ACC112 (cell line): ENCODE measurements around the gene NEU2.
A peak's percentile ranks its signal among the peaks of the same experiment; 100 is the strongest.
"Not testable (repeated sequence)": the region's sequence is repeated elsewhere in the genome, so short reads cannot be mapped to it uniquely, and the experiment has no call there.

ENCODE experiments used
- H2AFZ ChIP-seq: fragments of 200-600 bp; sonication (generic); one replicate; pipeline ENCODE4 v1.6.0; 2017; ENCODE audit warnings: antibody characterized with exemption, low read length; ENCODE audit not compliant: unreplicated experiment
- H3K27ac ChIP-seq: fragments of 200-600 bp; sonication (generic); 2 replicates; pipeline ENCODE4 v1.5.1; 2014; ENCODE audit warnings: low read depth, mild to moderate bottlenecking, antibody characterized with exemption, low read length, moderate library complexity
- H3K27me3 ChIP-seq: fragments of 200-600 bp; sonication (generic); 2 replicates; pipeline ENCODE4 v1.6.1; 2014; ENCODE audit warnings: mild to moderate bottlenecking, antibody characterized with exemption, low read length, moderate library complexity, mixed read lengths; ENCODE audit not compliant: insufficient read depth
- H3K36me3 ChIP-seq: fragments of 200-600 bp; sonication (generic); 2 replicates; pipeline ENCODE4 v1.6.1; 2016; ENCODE audit warnings: mild to moderate bottlenecking, antibody characterized with exemption, low read length, moderate library complexity, mixed read lengths; ENCODE audit not compliant: insufficient read depth
- H3K4me1 ChIP-seq: fragments of 200-600 bp; sonication (generic); one replicate; pipeline ENCODE4 v1.6.1; 2016; ENCODE audit warnings: low read length, mixed read lengths; ENCODE audit not compliant: insufficient read depth, unreplicated experiment, control insufficient read depth
- H3K4me3 ChIP-seq: fragments of 200-600 bp; sonication (generic); 2 replicates; pipeline ENCODE4 v1.5.1; 2014; ENCODE audit warnings: mild to moderate bottlenecking, low read depth, low read length
- H3K79me2 ChIP-seq: fragments of 200-600 bp; sonication (generic); one replicate; pipeline ENCODE4 v1.6.0; 2016; ENCODE audit warnings: low read length; ENCODE audit not compliant: control insufficient read depth, unreplicated experiment, insufficient read depth

NEU2 gene

DNA sequence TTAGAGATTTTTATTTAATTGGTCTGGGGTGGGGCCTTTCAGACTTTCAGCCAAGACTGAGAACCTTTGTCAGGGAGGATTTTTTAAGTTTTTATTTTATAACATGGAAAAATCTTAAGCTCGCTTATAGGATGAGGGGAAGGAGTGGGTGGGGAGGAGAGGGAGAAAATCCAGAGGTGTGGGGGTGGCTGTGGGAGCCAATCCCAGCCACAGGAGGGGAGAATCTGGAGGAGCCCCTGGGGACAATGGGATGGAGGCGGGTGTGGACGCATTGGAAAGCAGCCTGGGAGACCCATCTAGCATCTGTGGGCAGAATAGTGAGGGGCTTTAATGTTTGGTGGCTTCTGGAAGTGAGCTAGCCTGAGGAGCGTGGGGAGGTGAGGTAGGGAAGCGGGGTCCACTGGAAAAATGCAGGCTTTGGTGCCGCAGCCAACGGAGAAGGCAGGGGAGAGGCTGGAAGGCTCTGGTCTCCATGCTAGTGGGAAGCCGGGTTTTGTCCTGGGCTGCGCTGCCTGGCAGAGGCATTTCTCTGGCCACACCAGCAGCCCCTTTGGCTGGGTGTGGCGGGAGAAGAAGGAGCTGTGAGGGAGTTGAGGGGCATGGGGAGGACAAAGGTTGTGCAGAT is 16.2 kb downstream of the NEU2 start:
- H3K27ac ChIP-seq = no peak overlapping the region
- H2AFZ ChIP-seq = no peak overlapping the region
- H3K36me3 ChIP-seq = no peaks in the 10 kb centered on the region
- peaks cover 8% of the 10 kb centered on the region for H3K4me1 ChIP-seq
- no peak overlapping the region for H3K4me3 ChIP-seq
- H3K27me3 ChIP-seq = no peaks in the 10 kb centered on the region
- no peaks in the 10 kb centered on the region for H3K79me2 ChIP-seq

DNA sequence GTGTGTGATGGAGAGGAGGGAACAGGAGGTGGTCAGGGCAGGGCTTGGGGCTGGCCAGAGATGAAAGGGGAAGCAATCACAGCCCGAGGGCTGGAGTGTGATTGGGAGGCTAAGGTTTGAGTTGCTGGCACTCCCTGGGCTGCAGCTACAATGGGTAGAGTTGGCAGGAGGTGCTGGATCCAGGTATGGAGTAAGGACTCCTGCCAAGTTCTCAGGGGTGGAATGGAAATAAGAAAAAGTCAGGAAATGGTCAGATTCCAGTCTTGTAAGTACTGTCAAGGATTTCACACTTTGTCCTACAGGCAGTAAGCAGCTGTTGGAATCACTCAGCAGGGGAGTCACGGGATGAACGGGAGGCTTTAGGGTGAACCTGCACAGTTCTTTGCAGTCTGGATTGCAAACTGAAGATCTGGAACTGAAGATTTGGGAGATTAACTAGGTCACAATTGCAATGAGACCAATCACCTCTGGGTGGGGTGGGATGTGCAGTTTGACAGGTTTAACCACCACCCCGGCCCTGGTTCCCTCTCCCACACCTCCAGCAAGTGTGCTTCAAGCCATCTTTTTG is 16.8 kb downstream of the NEU2 start:
- no peak overlapping the region for H2AFZ ChIP-seq
- H3K27ac ChIP-seq = no peak overlapping the region
- H3K4me3 ChIP-seq = no peak overlapping the region
- H3K36me3 ChIP-seq = no peaks in the 10 kb centered on the region
- H3K27me3 ChIP-seq = no peaks in the 10 kb centered on the region
- no peaks in the 10 kb centered on the region for H3K79me2 ChIP-seq
- H3K4me1 ChIP-seq = peaks cover 9% of the 10 kb centered on the region

DNA sequence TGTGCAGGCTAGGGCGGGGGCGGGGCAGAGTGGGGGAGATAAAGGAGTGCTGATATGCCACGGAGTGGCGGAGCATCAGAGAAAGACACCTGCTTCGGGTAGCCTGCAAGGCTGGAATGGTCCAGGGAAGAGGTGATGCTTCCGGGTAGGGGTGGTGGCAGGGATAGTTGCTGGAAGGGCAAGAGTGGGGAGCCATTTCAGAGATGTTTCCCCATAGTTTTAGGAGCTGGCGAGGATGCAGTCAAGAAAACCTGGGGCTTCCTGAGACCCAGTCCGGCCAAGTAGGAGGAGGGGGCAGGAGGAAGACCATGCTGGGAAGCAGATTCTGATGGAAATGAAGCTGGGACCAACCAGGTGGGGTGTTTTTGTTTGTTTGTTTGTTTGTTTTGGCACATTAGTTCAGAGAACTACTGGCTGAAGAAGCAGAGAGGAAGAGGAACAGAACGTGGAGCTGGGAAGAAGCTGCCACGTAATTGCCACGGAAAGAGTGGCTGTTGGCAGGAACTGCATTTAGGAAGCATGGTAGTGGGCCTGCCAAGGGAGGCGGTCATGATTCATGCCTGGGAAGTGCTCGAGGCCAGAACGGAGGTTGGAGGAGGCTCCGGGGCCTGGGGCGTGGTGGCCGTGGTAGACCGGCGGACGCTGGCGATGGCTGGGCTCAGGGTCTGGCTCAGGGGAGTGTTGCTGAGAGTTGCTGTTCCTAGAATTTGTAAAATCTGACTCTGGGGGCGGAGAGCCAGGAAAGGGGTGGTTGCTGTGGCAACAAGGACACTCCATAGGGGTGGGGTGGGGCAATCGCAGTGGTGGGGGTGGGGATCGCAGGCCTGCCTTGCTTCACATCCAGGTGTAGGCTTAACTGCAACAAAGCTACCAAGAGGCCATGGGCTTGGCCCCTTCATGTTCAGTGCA is 19.0 kb downstream of the NEU2 start:
- no peak overlapping the region for H3K27ac ChIP-seq
- H3K27me3 ChIP-seq = no peaks in the 10 kb centered on the region; the same call in 1 of the 2 replicates
- no peaks in the 10 kb centered on the region for H3K36me3 ChIP-seq
- peaks cover 11% of the 10 kb centered on the region for H3K4me1 ChIP-seq
- peak overlapping the region; percentile 53 for H2AFZ ChIP-seq
- H3K79me2 ChIP-seq = no peaks in the 10 kb centered on the region
- H3K4me3 ChIP-seq = no peak overlapping the region

GRCh38 chr2:233052517-233052916 is 20.0 kb downstream of the NEU2 start:
- not testable (repeated sequence) for H3K79me2 ChIP-seq, H2AFZ ChIP-seq, H3K27ac ChIP-seq, H3K27me3 ChIP-seq, H3K4me3 ChIP-seq, H3K36me3 ChIP-seq
- H3K4me1 ChIP-seq = peaks cover 11% of the 10 kb centered on the region

DNA sequence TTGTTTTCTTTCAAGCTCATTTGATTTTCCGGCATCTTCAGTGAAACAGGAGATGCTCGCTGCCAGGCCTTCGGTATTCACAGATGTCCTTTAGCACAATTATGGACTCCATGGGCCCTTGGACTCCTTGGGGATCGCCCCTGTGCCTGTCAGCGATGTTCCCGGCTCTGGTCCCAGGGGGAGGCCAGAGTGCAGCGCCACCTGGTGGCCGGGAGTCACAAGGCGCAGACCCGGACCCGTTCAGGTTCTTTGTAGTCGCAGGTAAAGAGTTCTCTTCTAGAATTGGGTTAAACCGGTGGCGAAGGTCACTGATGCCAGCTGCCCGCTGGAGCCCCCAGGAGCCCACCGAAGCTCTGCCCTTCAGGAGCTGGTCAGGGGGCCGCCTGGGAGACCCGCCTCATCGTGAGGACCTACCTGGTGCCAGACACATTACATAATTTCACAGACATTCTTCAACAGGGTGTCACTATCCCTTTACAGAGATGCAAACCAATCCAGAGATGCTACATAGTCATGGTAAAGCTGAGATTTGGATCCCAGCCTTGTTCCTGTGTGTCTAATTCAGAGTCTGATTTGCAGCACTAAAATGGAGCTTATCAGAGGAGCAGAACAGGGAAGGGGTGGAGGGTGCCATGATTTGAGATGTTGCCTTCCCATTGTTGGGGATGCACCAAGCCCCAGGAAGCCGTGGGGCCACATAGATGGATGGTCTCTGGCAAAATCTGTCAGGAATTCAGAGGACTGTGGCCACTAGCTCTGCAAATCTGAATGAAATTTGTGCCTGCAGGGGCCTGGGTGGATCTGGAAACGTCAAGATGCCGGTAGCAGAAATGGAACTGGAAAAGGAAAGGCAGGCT is 21.7 kb downstream of the NEU2 start:
- no peak overlapping the region for H2AFZ ChIP-seq
- H3K36me3 ChIP-seq = no peaks in the 10 kb centered on the region
- no peak overlapping the region for H3K4me3 ChIP-seq
- no peaks in the 10 kb centered on the region; the same call in 1 of the 2 replicates for H3K27me3 ChIP-seq
- H3K27ac ChIP-seq = no peak overlapping the region
- peaks cover 11% of the 10 kb centered on the region for H3K4me1 ChIP-seq
- H3K79me2 ChIP-seq = no peaks in the 10 kb centered on the region

- H3K27me3 ChIP-seq = no peaks in the 10 kb centered on the region; the same call in 1 of the 2 replicates
- H3K79me2 ChIP-seq = no peaks in the 10 kb centered on the region
- H3K4me3 ChIP-seq = no peak overlapping the region
- H3K4me1 ChIP-seq = peaks cover 11% of the 10 kb centered on the region
- H3K36me3 ChIP-seq = no peaks in the 10 kb centered on the region
- no peak overlapping the region for H2AFZ ChIP-seq
- H3K27ac ChIP-seq = no peak overlapping the region
Observed at GRCh38 chr2:233055362-233055761, 22.9 kb downstream of the NEU2 start.

GRCh38 chr2:233056961-233057605 is 24.6 kb downstream of the NEU2 start:
- Histone ChIP-seq H3K36me3 (no peaks in the 10 kb centered on the region), H3K27me3 (no peaks in the 10 kb centered on the region; the same call in 1 of the 2 replicates), H3K27ac (no peak overlapping the region), H3K4me1 (peaks cover 4% of the 10 kb centered on the region), H3K4me3 (no peak overlapping the region), H3K79me2 (no peaks in the 10 kb centered on the region), H2AFZ (no peak overlapping the region)

DNA sequence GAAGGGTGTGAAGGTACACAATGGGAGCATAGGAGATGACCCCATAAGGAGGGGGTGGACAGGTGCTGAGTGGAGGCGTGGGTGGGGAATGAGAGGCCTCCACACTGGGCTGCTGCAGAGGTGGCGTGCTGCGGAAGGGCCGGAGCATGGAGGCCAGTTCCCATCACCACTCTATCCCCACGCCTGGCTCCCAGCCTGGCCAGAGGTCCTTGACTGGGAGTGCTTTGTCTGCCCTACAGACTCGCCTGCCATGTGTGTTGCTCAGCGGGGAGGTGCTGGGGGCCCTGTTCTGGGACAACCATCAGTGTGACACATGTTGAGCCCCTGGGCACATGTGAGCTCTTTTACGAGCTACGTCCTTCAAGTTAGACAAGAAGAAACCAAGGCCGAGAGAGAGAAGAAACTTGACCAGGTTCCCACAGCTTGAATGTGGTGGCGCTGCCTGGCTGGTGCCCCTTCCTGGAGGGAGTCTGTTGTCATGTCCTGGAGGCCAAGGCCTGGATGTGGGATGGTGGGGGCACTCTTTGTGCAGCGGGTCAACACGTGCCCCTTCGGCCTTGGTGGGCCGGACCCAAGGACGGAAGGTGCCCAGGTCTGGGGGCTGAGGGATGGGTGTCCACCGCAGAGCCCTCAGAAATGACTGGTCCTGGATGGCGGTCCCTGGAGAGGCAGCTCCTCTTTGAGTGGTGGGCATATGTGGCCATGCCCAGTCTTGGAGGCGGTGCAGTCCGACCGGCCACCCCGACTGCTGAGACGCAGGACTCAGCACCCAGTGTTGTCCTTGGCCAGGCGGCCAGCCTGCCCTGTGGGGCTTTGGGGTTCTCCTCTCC is 26.5 kb downstream of the NEU2 start:
- H3K27ac ChIP-seq = no peak overlapping the region
- H3K36me3 ChIP-seq = no peaks in the 10 kb centered on the region
- no peak overlapping the region for H3K4me3 ChIP-seq
- H2AFZ ChIP-seq = no peak overlapping the region
- H3K4me1 ChIP-seq = peaks cover 3% of the 10 kb centered on the region
- no peaks in the 10 kb centered on the region; the same call in 1 of the 2 replicates for H3K27me3 ChIP-seq
- no peaks in the 10 kb centered on the region for H3K79me2 ChIP-seq

GRCh38 chr2:233059547-233059796 is 27.0 kb downstream of the NEU2 start:
- Histone ChIP-seq H3K36me3 (no peaks in the 10 kb centered on the region), H3K4me3 (no peak overlapping the region), H3K27ac (no peak overlapping the region), H3K79me2 (no peaks in the 10 kb centered on the region), H2AFZ (no peak overlapping the region), H3K27me3 (no peaks in the 10 kb centered on the region; the same call in 1 of the 2 replicates), H3K4me1 (peaks cover under 1% of the 10 kb centered on the region)
